GM12864 (cell line): ENCODE data around the gene DEK.
"Not testable (repeated sequence)": the region's sequence is repeated elsewhere in the genome, so short reads cannot be mapped to it uniquely, and the experiment has no call there.

Experiments used
- DNase-seq: peaks from one replicate; pipeline ENCODE4 v3.0.0-alpha.2; 2011; ENCODE audit warnings: low read depth
- H3K4me3 ChIP-seq: 2 replicates; pipeline ENCODE4 v1.5.1; 2011; ENCODE audit warnings: mild to moderate bottlenecking, low read depth, low read length, control low read depth
- CTCF ChIP-seq: IDR thresholded peaks from 2 replicates; pipeline ENCODE4 v1.5.1; 2011; ENCODE audit warnings: low read depth, mild to moderate bottlenecking, moderate library complexity, low read length, control low read depth, inconsistent platforms; ENCODE audit errors: missing control alignments

Gene DEK

GRCh38 chr6:18183766-18184165, 80.6 kb downstream of the DEK start:
- TF ChIP-seq CTCF = no peak
- no peak overlapping the region for H3K4me3 ChIP-seq
- no peak for DNase-seq

- H3K4me3 ChIP-seq = no peak overlapping the region
- DNase-seq = no peak
- TF ChIP-seq CTCF = no peak
Observed at GRCh38 chr6:18182568-18182967, 81.8 kb downstream of the DEK start.

GRCh38 chr6:18179770-18180356, 84.5 kb downstream of the DEK start:
- no peak for DNase-seq
- no peak for TF ChIP-seq CTCF
- H3K4me3 ChIP-seq = no peak overlapping the region

GRCh38 chr6:18178960-18179615, 85.2 kb downstream of the DEK start:
- no peak for DNase-seq
- no peak for TF ChIP-seq CTCF
- H3K4me3 ChIP-seq = no peak overlapping the region

- H3K4me3 ChIP-seq = no peak overlapping the region
- no peak for TF ChIP-seq CTCF
- DNase-seq = no peak
Observed at GRCh38 chr6:18177286-18177965, 86.9 kb downstream of the DEK start.

GRCh38 chr6:18176198-18176597, 88.1 kb downstream of the DEK start:
- not testable (repeated sequence) for H3K4me3 ChIP-seq, DNase-seq
